Liver (tissue), 9 donors: ENCODE measurements around the gene AMMECR1. TPM values are rescaled to one million over a fixed set of nuclear protein-coding genes. Genes with fewer than 3 reads are reported as not detected.
A peak's percentile ranks its signal among the peaks of the same experiment; 100 is the strongest.

Experiments
- DNase-seq: peaks from one replicate; pipeline ENCODE4 v3.0.0-alpha.2; 2017; ENCODE audit warnings: low spot score
- H3K27ac ChIP-seq, 2 donors: one replicate each; pipeline ENCODE4 v1.7.0; 2013; ENCODE audit warnings: inconsistent platforms in 2 of 2, low read length in 2 of 2, control low read depth in 1 of 2, low read depth in 1 of 2, mild to moderate bottlenecking in 1 of 2
- H3K27me3 ChIP-seq, 4 donors: one replicate each; pipeline versions ENCODE4 v1.6.1 to v1.7.0; 2013; ENCODE audit warnings: low read length in 3 of 4, inconsistent platforms in 1 of 4, mild to moderate bottlenecking in 1 of 4, moderate library complexity in 1 of 4; ENCODE audit not compliant: control insufficient read depth in 4 of 4, insufficient read depth in 4 of 4
- H3K36me3 ChIP-seq, 4 donors: one replicate each; pipeline versions ENCODE4 v1.6.1 to v1.7.0; 2013; ENCODE audit warnings: low read length in 3 of 4, mild to moderate bottlenecking in 3 of 4, low read depth in 1 of 4, moderate library complexity in 1 of 4; ENCODE audit not compliant: control insufficient read depth in 4 of 4, insufficient read depth in 3 of 4
- H3K4me1 ChIP-seq, 4 donors: one replicate each; pipeline versions ENCODE4 v1.6.1 to v1.7.0; 2013; ENCODE audit warnings: low read length in 3 of 4, mild to moderate bottlenecking in 3 of 4, moderate library complexity in 1 of 4; ENCODE audit not compliant: control insufficient read depth in 4 of 4, insufficient read depth in 4 of 4
- H3K4me3 ChIP-seq, 3 donors: one replicate each; pipeline versions ENCODE4 v1.6.1 to v1.7.0; 2013; ENCODE audit warnings: low read length in 3 of 3, control low read depth in 1 of 3, low read depth in 1 of 3, mild to moderate bottlenecking in 1 of 3
- H3K9ac ChIP-seq, 2 donors: one replicate each; pipeline ENCODE4 v1.7.0; 2013; ENCODE audit warnings: low read length in 2 of 2, mild to moderate bottlenecking in 2 of 2, moderate library complexity in 2 of 2, control low read depth in 1 of 2, low read depth in 1 of 2
- H3K9me3 ChIP-seq, 4 donors: one replicate each; pipeline versions ENCODE4 v1.6.1 to v1.7.0; 2013; ENCODE audit warnings: low read length in 3 of 4; ENCODE audit not compliant: control insufficient read depth in 4 of 4
- CTCF ChIP-seq: fragments of 150-350 bp; IDR thresholded peaks from 2 replicates; pipeline ENCODE4 v1.5.1; 2017; ENCODE audit warnings: improper control_type of control experiment, low read depth, low read length; ENCODE audit not compliant: missing input control
- EGR1 ChIP-seq, 2 donors: IDR thresholded peaks; 2 replicates each; pipeline ENCODE4 v1.6.1; 2016 to 2018; ENCODE audit warnings: antibody characterized with exemption in 2 of 2, low read depth in 2 of 2
- FOXA1 ChIP-seq: IDR thresholded peaks from 2 replicates; pipeline ENCODE4 v1.6.1; 2016; ENCODE audit warnings: antibody characterized with exemption
- FOXA2 ChIP-seq: IDR thresholded peaks from 2 replicates; pipeline ENCODE4 v1.6.1; 2016; ENCODE audit warnings: antibody characterized with exemption
- GABPA ChIP-seq, 2 donors: IDR thresholded peaks in 1 of 2; conservative IDR thresholded peaks in 1 of 2; 2 replicates each; pipeline ENCODE4 v1.6.1; 2016; ENCODE audit warnings: antibody characterized with exemption in 2 of 2, mild to moderate bottlenecking in 1 of 2, moderate library complexity in 1 of 2
- HNF4G ChIP-seq: IDR thresholded peaks from 2 replicates; pipeline ENCODE4 v1.6.1; 2016; ENCODE audit warnings: antibody characterized with exemption
- JUND ChIP-seq, 2 donors: IDR thresholded peaks; 2 replicates each; pipeline ENCODE4 v1.6.1; 2016; ENCODE audit warnings: antibody characterized with exemption in 2 of 2
- NR2F2 ChIP-seq: IDR thresholded peaks from 2 replicates; pipeline ENCODE4 v1.6.1; 2016; ENCODE audit warnings: antibody characterized with exemption
- RAD21 ChIP-seq, 2 donors: IDR thresholded peaks; 2 replicates each; pipeline ENCODE4 v1.6.1; 2016; ENCODE audit warnings: antibody characterized with exemption in 2 of 2, mild to moderate bottlenecking in 2 of 2
- REST ChIP-seq: IDR thresholded peaks from 2 replicates; pipeline ENCODE4 v1.6.1; 2016; ENCODE audit warnings: antibody characterized with exemption, mild to moderate bottlenecking
- RXRA ChIP-seq, 2 donors: IDR thresholded peaks; 2 replicates each; pipeline ENCODE4 v1.6.1; 2017 to 2018; ENCODE audit warnings: antibody characterized with exemption in 2 of 2, mild to moderate bottlenecking in 1 of 2
- SP1 ChIP-seq: IDR thresholded peaks from 2 replicates; pipeline ENCODE4 v1.6.1; 2018; ENCODE audit warnings: antibody characterized with exemption, mild to moderate bottlenecking
- TAF1 ChIP-seq: conservative IDR thresholded peaks from 2 replicates; pipeline ENCODE4 v1.6.1; 2016; ENCODE audit warnings: antibody characterized with exemption, mild to moderate bottlenecking
- YY1 ChIP-seq: IDR thresholded peaks from 2 replicates; pipeline ENCODE4 v1.6.1; 2016; ENCODE audit warnings: antibody characterized with exemption, mild to moderate bottlenecking
- ZBTB33 ChIP-seq: IDR thresholded peaks from 2 replicates; pipeline ENCODE4 v1.6.1; 2016; ENCODE audit warnings: antibody characterized with exemption
- WGBS: extraction: QIAGEN DNeasy Blood & Tissue Kit; methylation state at CpG from one replicate; pipeline ENCODE4 v1.1.7; 2013; 5-methylcytosine and 5-hydroxymethylcytosine counted together
- polyA plus RNA-seq, 2 donors: library from polyadenylated mRNA; stranded (reverse) in 1 of 2; unstranded in 1 of 2; fragments of 200-250 nt in 1 of 2; fragments of >200 nt in 1 of 2; fragmentation: Nextera tagmentation in 1 of 2; extraction: Ambion mirVana in 1 of 2; gene quantifications; one replicate each; pipeline versions ENCODE4 v1.2.1 to v1.2.3, GENCODE V29; 2013 to 2015
- total RNA-seq, 2 donors: library from RNA; depleted of rRNA; stranded (reverse); fragments of >200 nt; gene quantifications; one replicate each; pipeline ENCODE4 v1.2.3, GENCODE V29; 2014
- TF ChIP-seq, protein P1 (sequence below): IDR thresholded peaks from 2 replicates; pipeline ENCODE4 v1.6.1; 2016; ENCODE audit warnings: antibody characterized with exemption
- donor health status: healthy.
- donor health status: healthy.
- donor health status: healthy.
- donor health status: healthy.
- donor health status: healthy.

Gene AMMECR1
- total and polyA plus RNA-seq, 4 donors: 1.7 to 30.9 (median 3.6) TPM

- no peak for DNase-seq
- Histone ChIP-seq H3K4me3 (no peak overlapping the region), H3K4me1 (no peaks in the 10 kb centered on the region), H3K36me3 (no peaks in the 10 kb centered on the region), H3K9ac (no peak overlapping the region), H3K9me3 (no peaks in the 10 kb centered on the region), H3K27ac (no peak overlapping the region), H3K27me3 (no peaks in the 10 kb centered on the region)
- TF ChIP-seq JUND (IDR thresholded peaks at IDR 0.05): no peak
- WGBS: 96% methylated on average over 5 of the region's 5 CpGs
These were observed 137.5 kb downstream of the AMMECR1 start for GRCh38 chrX:110180176-110180927.

- peak; percentile 69 for DNase-seq
- Histone ChIP-seq H3K9ac (no peak overlapping the region), H3K4me3 (no peak overlapping the region), H3K36me3 (no peaks in the 10 kb centered on the region), H3K27ac (no peak overlapping the region), H3K27me3 (no peaks in the 10 kb centered on the region), H3K4me1 (no peaks in the 10 kb centered on the region), H3K9me3 (no peaks in the 10 kb centered on the region)
- TF ChIP-seq, protein P1, sequence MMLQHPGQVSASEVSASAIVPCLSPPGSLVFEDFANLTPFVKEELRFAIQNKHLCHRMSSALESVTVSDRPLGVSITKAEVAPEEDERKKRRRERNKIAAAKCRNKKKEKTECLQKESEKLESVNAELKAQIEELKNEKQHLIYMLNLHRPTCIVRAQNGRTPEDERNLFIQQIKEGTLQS: no peak
- no peak for TF ChIP-seq CTCF
- TF ChIP-seq FOXA1: no peak
- no peak for TF ChIP-seq REST
- no peak for TF ChIP-seq TAF1
- TF ChIP-seq NR2F2: no peak
- TF ChIP-seq ZBTB33: no peak
- no peak for TF ChIP-seq HNF4G
- no peak for TF ChIP-seq YY1
- no peak for TF ChIP-seq GABPA (IDR thresholded peaks at IDR 0.05 in 1 of 2, conservative IDR thresholded peaks at IDR 0.05 in 1 of 2)
- no peak for TF ChIP-seq RAD21 (IDR thresholded peaks at IDR 0.05)
- TF ChIP-seq FOXA2: no peak
- no peak for TF ChIP-seq SP1
- no peak for TF ChIP-seq EGR1 (IDR thresholded peaks at IDR 0.05; ENCODE audit: low read depth in 2 of 2)
- no peak for TF ChIP-seq JUND (IDR thresholded peaks at IDR 0.05)
- no peak for TF ChIP-seq RXRA (IDR thresholded peaks at IDR 0.05)
- WGBS: 85% methylated on average over 5 of the region's 5 CpGs
These were observed 139.6 kb downstream of the AMMECR1 start for GRCh38 chrX:110178179-110178865.
